Esophagus muscularis mucosa (tissue), 4 donors: ENCODE measurements around the gene GKN2. TPM values are rescaled to one million over a fixed set of nuclear protein-coding genes. Genes with fewer than 3 reads are reported as not detected.

Experiments used
- DNase-seq: peaks from one replicate; pipeline ENCODE4 v3.0.0-alpha.2; 2017; ENCODE audit errors: extremely low spot score
- H3K27ac ChIP-seq, 4 donors: fragments of 200-600 bp; sonication (generic); replicated peaks in 1 of 4; 1 replicate in 3 of 4; 2 replicates in 1 of 4; pipeline ENCODE4 v1.5.1; 2016 to 2019; ENCODE audit warnings: mild to moderate bottlenecking in 1 of 4
- H3K27me3 ChIP-seq, 4 donors: fragments of 200-600 bp; sonication (generic); one replicate each; pipeline versions ENCODE4 v1.5.1 to v1.6.0; 2016 to 2019
- H3K36me3 ChIP-seq, 4 donors: fragments of 200-600 bp; sonication (generic); one replicate each; pipeline ENCODE4 v1.5.1; 2016 to 2019
- H3K4me1 ChIP-seq, 4 donors: fragments of 200-600 bp; sonication (generic); one replicate each; pipeline ENCODE4 v1.5.1; 2016 to 2019
- H3K4me3 ChIP-seq, 4 donors: fragments of 200-600 bp; sonication (generic); 1 replicate in 2 of 4; 2 replicates in 2 of 4; pipeline ENCODE4 v1.5.1; 2016 to 2019; ENCODE audit warnings: mild to moderate bottlenecking in 4 of 4, moderate library complexity in 1 of 4
- H3K9me3 ChIP-seq, 4 donors: fragments of 200-600 bp; sonication (generic); 1 replicate in 3 of 4; 2 replicates in 1 of 4; pipeline ENCODE4 v1.5.1; 2016 to 2019
- CTCF ChIP-seq, 3 experiments: fragments of 200-600 bp in 2 of 3; fragments of 450-650 bp in 1 of 3; sonication (generic) in 2 of 3; IDR thresholded peaks; one replicate each; pipeline ENCODE4 v1.5.1; 2017 to 2019; ENCODE audit warnings: antibody characterized with exemption in 3 of 3, mild to moderate bottlenecking in 2 of 3, moderate library complexity in 1 of 3
- EP300 ChIP-seq: sonication (generic); formaldehyde crosslinking; IDR thresholded peaks from one replicate; pipeline ENCODE4 v1.6.1; 2017; ENCODE audit warnings: antibody characterized with exemption
- POLR2A ChIP-seq: fragments of 450-650 bp; IDR thresholded peaks from one replicate; pipeline ENCODE4 v1.6.1; 2017; ENCODE audit warnings: antibody characterized with exemption, moderate library complexity, mild to moderate bottlenecking, low read depth
- POLR2AphosphoS5 ChIP-seq, 2 donors: sonication (generic); formaldehyde crosslinking; IDR thresholded peaks; one replicate each; pipeline ENCODE4 v1.6.1; 2017; ENCODE audit warnings: antibody characterized with exemption in 2 of 2
- WGBS: methylation state at CpG from one replicate; pipeline ENCODE4 v1.1.5; 2018; 5-methylcytosine and 5-hydroxymethylcytosine counted together
- intact Hi-C: fragments of 100-400 bp; cut with DNase I; formaldehyde crosslinking; loops from one replicate; pipeline ENCODE4 v1.15.1; 2023
- total RNA-seq, 4 donors: library from RNA; depleted of rRNA; stranded (reverse); fragments of >200 nt; gene quantifications; one replicate each; pipeline versions ENCODE4 v1.1.0 to v1.2.1, GENCODE V29; 2016

Gene GKN2
- total RNA-seq, 4 donors from 2014 or later: not detected

GRCh38 chr2:68993660-68994059 lies 41.0 kb upstream of the GKN2 start:
- Histone ChIP-seq H3K27me3 (no peaks in the 10 kb centered on the region), H3K4me1 (no peaks in the 10 kb centered on the region), H3K27ac (no peak overlapping the region), H3K9me3 (no peaks in the 10 kb centered on the region), H3K4me3 (no peak overlapping the region), H3K36me3 (no peaks in the 10 kb centered on the region)
- TF ChIP-seq EP300: no peak
- no peak for TF ChIP-seq POLR2A
- no peak for TF ChIP-seq CTCF (IDR thresholded peaks at IDR 0.05)
- no peak for TF ChIP-seq POLR2AphosphoS5 (IDR thresholded peaks at IDR 0.05)
- intact Hi-C loops: no loop called here
- DNase-seq: no peak
- WGBS: 90% methylated on average over 7 of the region's 7 CpGs

- no peak overlapping the region for H3K27ac ChIP-seq
- no peaks in the 10 kb centered on the region for H3K9me3 ChIP-seq
- no peaks in the 10 kb centered on the region for H3K36me3 ChIP-seq
- DNase-seq: no peak
- intact Hi-C loops: no loop called here
- TF ChIP-seq POLR2AphosphoS5 (IDR thresholded peaks at IDR 0.05) (no peak), POLR2A (no peak), CTCF (IDR thresholded peaks at IDR 0.05) (no peak), EP300 (no peak)
- WGBS: 86% methylated on average over 3 of the region's 3 CpGs
- no peaks in the 10 kb centered on the region for H3K4me1 ChIP-seq
- no peak overlapping the region for H3K4me3 ChIP-seq
- H3K27me3 ChIP-seq: no peaks in the 10 kb centered on the region
Measured at GRCh38 chr2:68992933-68993332, 40.2 kb upstream of the GKN2 start.

GRCh38 chr2:68992341-68992740 lies 39.6 kb upstream of the GKN2 start:
- intact Hi-C loops: no loop called here
- H3K36me3 ChIP-seq: no peaks in the 10 kb centered on the region
- WGBS: 90% methylated on average over 5 of the region's 5 CpGs

GRCh38 chr2:68989035-68989434 lies 36.3 kb upstream of the GKN2 start:
- Histone ChIP-seq H3K27ac (no peak overlapping the region), H3K9me3 (no peaks in the 10 kb centered on the region), H3K4me3 (no peak overlapping the region), H3K4me1 (no peaks in the 10 kb centered on the region), H3K36me3 (no peaks in the 10 kb centered on the region), H3K27me3 (no peaks in the 10 kb centered on the region)
- no peak for DNase-seq
- WGBS: 79% methylated on average over 5 of the region's 5 CpGs
- no peak for TF ChIP-seq POLR2A
- no peak for TF ChIP-seq CTCF (IDR thresholded peaks at IDR 0.05)
- TF ChIP-seq EP300: no peak
- intact Hi-C loops: no loop called here

More at GRCh38 chr2:68992341-68992740, 39.6 kb upstream of the GKN2 start:
- Histone ChIP-seq H3K4me1 (no peaks in the 10 kb centered on the region), H3K9me3 (no peaks in the 10 kb centered on the region), H3K27ac (no peak overlapping the region), H3K4me3 (no peak overlapping the region), H3K27me3 (no peaks in the 10 kb centered on the region)
- TF ChIP-seq POLR2AphosphoS5 (IDR thresholded peaks at IDR 0.05) (no peak), POLR2A (no peak), CTCF (IDR thresholded peaks at IDR 0.05) (no peak), EP300 (no peak)
- no peak for DNase-seq

GRCh38 chr2:68987021-68987503 lies 34.4 kb upstream of the GKN2 start:
- Histone ChIP-seq H3K27ac (no peak overlapping the region), H3K4me3 (no peak overlapping the region), H3K36me3 (no peaks in the 10 kb centered on the region), H3K27me3 (no peaks in the 10 kb centered on the region), H3K9me3 (no peaks in the 10 kb centered on the region), H3K4me1 (no peaks in the 10 kb centered on the region)
- TF ChIP-seq CTCF (IDR thresholded peaks at IDR 0.05): no peak
- TF ChIP-seq POLR2AphosphoS5 (IDR thresholded peaks at IDR 0.05): no peak
- no peak for TF ChIP-seq POLR2A
- no peak for TF ChIP-seq EP300
- intact Hi-C loops: no loop called here
- WGBS: 80% methylated on average over 5 of the region's 5 CpGs
- DNase-seq: no peak
